HEK293 (cell line): ENCODE measurements around the gene DDIT3.
A peak's percentile ranks its signal among the peaks of the same experiment; 100 is the strongest.
"Not testable (repeated sequence)": the region's sequence is repeated elsewhere in the genome, so short reads cannot be mapped to it uniquely, and the experiment has no call there.

Source experiments
- CTCF ChIA-PET: fragments of 350-600 bp; formaldehyde crosslinking; extraction: SDS; loops from one replicate; lab custom pipeline; 2021; ENCODE audit warnings: antibody characterized with exemption; lab: Yijun Ruan, JAX
- POLR2A ChIA-PET: fragments of 300-600 bp; formaldehyde crosslinking; extraction: SDS; loops from one replicate; lab custom pipeline; 2020; ENCODE audit warnings: antibody characterized with exemption, inconsistent platforms; lab: Yijun Ruan, JAX
- H3K27ac ChIP-seq: fragments of 200-500 bp; sonication (Bioruptor generic); 2 replicates; pipeline ENCODE4 v1.5.1; 2014; ENCODE audit warnings: low read depth, low read length, control low read depth, inconsistent platforms; ENCODE audit errors: extremely low read depth
- H3K36me3 ChIP-seq, 2 experiments: fragments of 200-500 bp in 1 of 2; sonication (Bioruptor generic) in 1 of 2; 1 replicate in 1 of 2; 2 replicates in 1 of 2; pipeline ENCODE4 v1.5.1; 2014 to 2017; ENCODE audit warnings: inconsistent platforms in 2 of 2, low read length in 2 of 2; ENCODE audit not compliant: control insufficient read depth in 2 of 2, insufficient read depth in 1 of 2
- H3K4me1 ChIP-seq: fragments of 200-500 bp; sonication (Bioruptor generic); 2 replicates; pipeline ENCODE4 v1.5.1; 2014; ENCODE audit warnings: mild to moderate bottlenecking, low read length, inconsistent platforms; ENCODE audit not compliant: control insufficient read depth, insufficient read depth
- H3K4me3 ChIP-seq: 2 replicates; pipeline ENCODE4 v1.5.1; 2011; ENCODE audit warnings: low read depth, mild to moderate bottlenecking, control low read depth, low read length, moderate library complexity
- H3K9me3 ChIP-seq: fragments of 200-500 bp; sonication (Bioruptor generic); 2 replicates; pipeline ENCODE4 v1.5.1; 2014; ENCODE audit warnings: low read depth, low read length, inconsistent platforms; ENCODE audit not compliant: control insufficient read depth, insufficient read depth
- EGR2 ChIP-seq: fragments of 450-650 bp; formaldehyde crosslinking; IDR thresholded peaks from 2 replicates; pipeline ENCODE4 v1.5.1; 2016; ENCODE audit warnings: low read depth, missing biosample characterization, missing genetic modification characterization
- KLF17 ChIP-seq: fragments of 450-650 bp; formaldehyde crosslinking; IDR thresholded peaks from 2 replicates; pipeline ENCODE4 v1.5.1; 2016; ENCODE audit warnings: missing biosample characterization, missing genetic modification characterization
- REPIN1 ChIP-seq: fragments of 450-650 bp; formaldehyde crosslinking; IDR thresholded peaks from 2 replicates; pipeline ENCODE4 v1.5.1; 2017; ENCODE audit warnings: missing biosample characterization, missing genetic modification characterization, low read depth
- SCRT2 ChIP-seq: fragments of 450-650 bp; formaldehyde crosslinking; IDR thresholded peaks from 2 replicates; pipeline ENCODE4 v1.5.1; 2016; ENCODE audit warnings: missing biosample characterization, missing genetic modification characterization
- WT1 ChIP-seq: fragments of 450-650 bp; formaldehyde crosslinking; IDR thresholded peaks from 2 replicates; pipeline ENCODE4 v1.5.1; 2016; ENCODE audit warnings: missing biosample characterization, missing genetic modification characterization
- ZEB2 ChIP-seq: fragments of 450-650 bp; formaldehyde crosslinking; IDR thresholded peaks from 2 replicates; pipeline ENCODE4 v1.5.1; 2016; ENCODE audit warnings: missing biosample characterization, missing genetic modification characterization
- ZNF121 ChIP-seq: fragments of 450-650 bp; formaldehyde crosslinking; IDR thresholded peaks from 2 replicates; pipeline ENCODE4 v1.5.1; 2016; ENCODE audit warnings: missing biosample characterization, missing genetic modification characterization
- ZNF302 ChIP-seq: fragments of 450-650 bp; formaldehyde crosslinking; IDR thresholded peaks from 2 replicates; pipeline ENCODE4 v1.5.1; 2016; ENCODE audit warnings: missing biosample characterization, missing genetic modification characterization, low read depth
- ZNF423 ChIP-seq: fragments of 450-650 bp; formaldehyde crosslinking; IDR thresholded peaks from 2 replicates; pipeline ENCODE4 v1.5.1; 2016; ENCODE audit warnings: missing biosample characterization, missing genetic modification characterization
- ZNF521 ChIP-seq: fragments of 450-650 bp; formaldehyde crosslinking; IDR thresholded peaks from 2 replicates; pipeline ENCODE4 v1.5.1; 2017; ENCODE audit warnings: missing biosample characterization, mild to moderate bottlenecking, missing genetic modification characterization
- ZNF560 ChIP-seq: fragments of 450-650 bp; formaldehyde crosslinking; IDR thresholded peaks from 2 replicates; pipeline ENCODE4 v1.5.1; 2017; ENCODE audit warnings: missing biosample characterization, missing genetic modification characterization, borderline replicate concordance
- ZNF585B ChIP-seq: fragments of 450-650 bp; formaldehyde crosslinking; IDR thresholded peaks from 2 replicates; pipeline ENCODE4 v1.5.1; 2016; ENCODE audit warnings: missing biosample characterization, missing genetic modification characterization
- ZNF596 ChIP-seq: fragments of 450-650 bp; IDR thresholded peaks from 2 replicates; pipeline ENCODE4 v1.5.0; 2018; ENCODE audit warnings: missing biosample characterization, mild to moderate bottlenecking, missing genetic modification characterization, moderate library complexity
- ZNF610 ChIP-seq: fragments of 450-650 bp; formaldehyde crosslinking; IDR thresholded peaks from 2 replicates; pipeline ENCODE4 v1.5.1; 2016; ENCODE audit warnings: missing biosample characterization, missing genetic modification characterization, borderline replicate concordance
- ZNF629 ChIP-seq: fragments of 450-650 bp; formaldehyde crosslinking; IDR thresholded peaks from 2 replicates; pipeline ENCODE4 v1.5.1; 2017; ENCODE audit warnings: missing biosample characterization, missing genetic modification characterization
- ZNF837 ChIP-seq: fragments of 450-650 bp; formaldehyde crosslinking; IDR thresholded peaks from 2 replicates; pipeline ENCODE4 v1.5.1; 2016; ENCODE audit warnings: missing biosample characterization, missing genetic modification characterization
- ZSCAN16 ChIP-seq: fragments of 450-650 bp; formaldehyde crosslinking; IDR thresholded peaks from 2 replicates; pipeline ENCODE4 v1.5.1; 2016; ENCODE audit warnings: missing biosample characterization, missing genetic modification characterization
- TF ChIP-seq, protein P1 (sequence below): fragments of 450-650 bp; formaldehyde crosslinking; IDR thresholded peaks from 2 replicates; pipeline ENCODE4 v1.5.1; 2016; ENCODE audit warnings: missing biosample characterization, missing genetic modification characterization
- TF ChIP-seq, protein P2 (sequence below): fragments of 450-650 bp; formaldehyde crosslinking; IDR thresholded peaks from 2 replicates; pipeline ENCODE4 v1.5.1; 2016; ENCODE audit warnings: missing biosample characterization, missing genetic modification characterization

DDIT3 gene

GRCh38 chr12:57561117-57561516, 40.8 kb upstream of the DDIT3 start:
- TF ChIP-seq ZEB2 (tag by site-specific recombination), result 0 out of 2 replicates have a peak, but pooled peaks have one; percentile 22
- TF ChIP-seq, all 188 proteins: peak for 1; not testable (repeated sequence) for 187
- CTCF ChIA-PET, result interaction anchor here (1.6 kb wide), 1 partner anchor 72 kb away, joined by 6 read pairs; the partner anchor contains the start of gene B4GALNT1
- H3K4me1 ChIP-seq, H3K4me3 ChIP-seq, H3K27ac ChIP-seq, H3K9me3 ChIP-seq, POLR2A ChIA-PET: not testable (repeated sequence)
- peaks cover 0 to 15% of the 10 kb centered on the region in 2 experiments; a peak in 2 of 3 replicates for H3K36me3 ChIP-seq

GRCh38 chr12:57560516-57560915, 40.2 kb upstream of the DDIT3 start:
- H3K27ac ChIP-seq, result no peak overlapping the region
- H3K9me3 ChIP-seq, result no peaks in the 10 kb centered on the region
- POLR2A ChIA-PET, result no interaction called here
- CTCF ChIA-PET, result interaction anchor here (0.6 kb wide), 1 partner anchor 22 kb away, joined by 3 read pairs; no protein-coding TSS in a partner anchor
- no peak overlapping the region for H3K4me3 ChIP-seq
- TF ChIP-seq ZSCAN16 (tag by site-specific recombination) (no peak), ZNF585B (tag by site-specific recombination) (no peak), ZNF629 (tag by site-specific recombination) (no peak), ZNF610 (no peak), ZNF521 (no peak), ZNF560 (tag by site-specific recombination) (no peak), ZNF423 (tag by site-specific recombination) (no peak), KLF17 (tag by site-specific recombination) (no peak), SCRT2 (tag by site-specific recombination) (no peak), ZNF302 (tag by site-specific recombination) (no peak), ZNF837 (no peak), ZNF596 (tag by site-specific recombination) (no peak), REPIN1 (tag by site-specific recombination) (no peak), EGR2 (tag by site-specific recombination) (no peak)
- TF ChIP-seq, protein P1, sequence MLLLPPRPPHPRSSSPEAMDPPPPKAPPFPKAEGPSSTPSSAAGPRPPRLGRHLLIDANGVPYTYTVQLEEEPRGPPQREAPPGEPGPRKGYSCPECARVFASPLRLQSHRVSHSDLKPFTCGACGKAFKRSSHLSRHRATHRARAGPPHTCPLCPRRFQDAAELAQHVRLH (tag by site-specific recombination), result no peak
- TF ChIP-seq, protein P2, sequence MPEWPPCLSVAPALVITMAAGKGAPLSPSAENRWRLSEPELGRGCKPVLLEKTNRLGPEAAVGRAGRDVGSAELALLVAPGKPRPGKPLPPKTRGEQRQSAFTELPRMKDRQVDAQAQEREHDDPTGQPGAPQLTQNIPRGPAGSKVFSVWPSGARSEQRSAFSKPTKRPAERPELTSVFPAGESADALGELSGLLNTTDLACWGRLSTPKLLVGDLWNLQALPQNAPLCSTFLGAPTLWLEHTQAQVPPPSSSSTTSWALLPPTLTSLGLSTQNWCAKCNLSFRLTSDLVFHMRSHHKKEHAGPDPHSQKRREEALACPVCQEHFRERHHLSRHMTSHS (tag by site-specific recombination), result no peak
- peaks cover 0 to 15% of the 10 kb centered on the region in 2 experiments; a peak in 1 of 3 replicates for H3K36me3 ChIP-seq
- no peaks in the 10 kb centered on the region for H3K4me1 ChIP-seq

DNA sequence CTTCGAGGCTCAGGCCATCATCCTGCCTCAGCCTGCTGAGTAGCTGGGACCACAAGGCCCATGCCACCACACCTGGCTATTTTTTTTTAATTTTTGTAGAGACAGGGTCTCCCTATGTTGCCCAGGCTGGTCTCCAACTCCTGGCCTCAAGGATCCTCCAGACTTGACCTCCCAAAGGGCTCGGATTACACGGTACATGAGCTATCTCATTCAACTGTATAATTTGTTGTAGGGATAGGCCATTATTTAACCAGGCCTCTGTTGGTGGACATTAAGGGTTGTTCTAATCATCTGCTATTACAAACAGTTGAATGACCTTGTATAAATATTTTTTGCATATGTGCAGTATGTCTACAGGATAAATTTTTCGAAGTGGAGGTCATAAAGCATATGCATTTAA, 38.5 kb upstream of the DDIT3 start:
- ChIA-PET CTCF (interaction anchor here (0.6 to 1.4 kb wide), 2 partner anchors 24 to 64 kb away, joined by 3 to 4 read pairs; no protein-coding TSS in a partner anchor), POLR2A (no interaction called here)
- Histone ChIP-seq H3K4me1 (no peaks in the 10 kb centered on the region), H3K4me3 (no peak overlapping the region), H3K9me3 (no peaks in the 10 kb centered on the region), H3K36me3 (peaks cover 0 to 4% of the 10 kb centered on the region in 2 experiments; a peak in 1 of 3 replicates), H3K27ac (no peak overlapping the region)
- TF ChIP-seq WT1 (tag by site-specific recombination) (no peak), ZNF121 (tag by site-specific recombination) (peak; percentile 44; the same call in 1 of the 2 replicates)
